Renal cortical epithelial cell (primary cell): ENCODE data around the gene TTYH3. TPM values are rescaled to one million over a fixed set of nuclear protein-coding genes. Genes with fewer than 3 reads are reported as not detected.
"Not testable (repeated sequence)": the region's sequence is repeated elsewhere in the genome, so short reads cannot be mapped to it uniquely, and the experiment has no call there.

ENCODE experiments used
- DNase-seq: peaks from one replicate; pipeline ENCODE4 v3.0.0-alpha.2; 2011; ENCODE audit warnings: low read depth
- total RNA-seq: library from RNA; depleted of rRNA; stranded (reverse); fragments of >200 nt; gene quantifications from 2 replicates; pipeline ENCODE4 v1.2.3, GENCODE V29; 2014

The TTYH3 gene
- total RNA-seq, 1 donor from 2014 or later: 163 TPM

GRCh38 chr7:2688409-2689342, 56.9 kb downstream of the TTYH3 start:
- peak; percentile 58 for DNase-seq

- no peak for DNase-seq
Observed at GRCh38 chr7:2689343-2689847, 57.6 kb downstream of the TTYH3 start.

DNA sequence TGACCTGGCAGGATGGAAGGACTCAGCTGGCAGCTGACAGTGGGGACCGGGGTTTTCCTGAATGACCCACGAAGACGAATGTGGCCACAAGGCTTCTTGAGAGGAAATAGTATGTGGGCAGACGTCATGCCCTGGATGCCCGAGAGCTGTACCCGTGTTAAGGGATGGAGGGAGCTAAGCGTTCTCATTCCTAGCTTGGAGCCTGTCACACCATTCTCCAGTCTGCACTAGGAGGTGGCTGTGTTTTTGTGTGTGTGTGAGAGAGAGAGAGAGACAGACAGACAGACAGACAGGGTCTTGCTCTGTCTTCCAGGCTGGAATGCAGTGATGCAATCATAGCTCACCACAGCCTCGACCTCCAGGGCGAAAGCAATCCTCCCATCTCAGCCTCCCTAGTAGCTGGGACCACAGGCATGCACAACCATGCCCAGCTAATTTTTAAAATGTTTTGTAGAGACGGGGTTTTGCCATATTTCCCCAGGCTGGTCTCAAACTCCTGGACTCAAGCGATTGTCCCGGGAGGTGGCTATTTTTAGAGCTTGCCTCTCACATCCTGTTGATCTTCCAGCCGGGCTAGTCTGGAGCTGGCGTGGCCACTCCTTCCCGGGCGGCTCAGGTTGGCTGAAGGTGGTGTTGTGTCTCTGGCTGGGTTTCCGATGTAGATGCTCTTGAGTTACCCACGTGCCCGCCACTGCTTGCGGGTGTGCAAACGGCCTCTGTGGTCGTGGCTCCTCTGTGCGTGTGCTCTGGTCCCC, 58.3 kb downstream of the TTYH3 start:
- DNase-seq: peak; percentile 26

DNA sequence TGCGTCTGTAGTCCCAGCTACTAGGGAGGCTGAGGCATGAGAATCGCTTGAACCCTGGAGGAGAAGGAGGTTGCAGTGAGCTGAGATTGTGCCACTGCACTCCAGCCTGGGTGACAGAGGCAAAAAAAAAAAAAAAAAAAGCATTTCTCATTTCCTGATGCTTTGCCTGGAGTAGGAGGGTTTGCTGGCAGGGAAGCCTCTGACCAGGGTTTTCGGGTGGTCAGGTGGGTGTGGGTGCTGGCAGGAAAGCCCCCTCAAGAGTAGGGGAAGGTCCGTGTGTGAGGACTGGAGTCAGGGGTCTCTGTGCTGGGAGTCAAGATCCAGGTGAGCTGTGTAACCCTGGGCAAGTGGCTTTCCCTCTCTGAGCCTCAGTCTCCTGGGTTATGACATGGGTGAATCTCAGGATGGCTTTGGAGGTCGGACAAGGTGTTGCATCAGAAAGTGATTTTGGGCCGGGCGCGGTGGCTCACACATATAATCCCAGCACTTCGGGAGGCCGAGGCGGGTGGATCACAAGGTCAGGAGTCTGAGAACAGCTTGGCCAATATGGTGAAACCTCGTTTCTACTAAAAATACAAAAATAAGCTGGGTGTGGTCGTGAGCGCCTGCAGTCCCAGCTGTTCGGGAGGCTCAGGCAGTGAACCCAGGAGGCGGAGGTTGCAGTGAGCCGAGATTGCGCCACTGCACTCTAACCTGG, 59.4 kb downstream of the TTYH3 start:
- no peak for DNase-seq

- DNase-seq: not testable (repeated sequence)
Observed at GRCh38 chr7:2691932-2692439, 60.2 kb downstream of the TTYH3 start.

DNA sequence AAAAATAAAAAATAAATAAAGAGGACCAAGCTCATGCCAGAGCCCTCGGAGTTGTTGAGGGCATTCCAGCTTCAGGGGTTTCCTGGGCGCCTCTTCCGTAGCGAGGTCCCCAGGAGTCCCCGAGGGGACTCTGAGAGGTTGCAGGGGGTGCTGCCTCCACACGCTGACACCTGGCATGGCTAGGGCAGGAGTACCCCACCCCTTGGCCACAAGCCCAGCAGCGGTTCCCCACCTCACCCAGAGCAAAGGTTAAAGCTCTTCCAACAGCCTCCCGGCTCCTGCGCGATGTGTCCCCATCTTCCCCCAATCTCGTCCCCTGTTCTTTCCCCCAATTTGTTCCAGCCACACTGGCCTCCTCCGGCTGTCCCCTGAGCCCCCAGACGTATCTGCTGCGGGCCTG, 60.8 kb downstream of the TTYH3 start:
- no peak for DNase-seq

- peak; percentile 9 for DNase-seq
Observed at GRCh38 chr7:2693420-2694121, 61.8 kb downstream of the TTYH3 start.

DNA sequence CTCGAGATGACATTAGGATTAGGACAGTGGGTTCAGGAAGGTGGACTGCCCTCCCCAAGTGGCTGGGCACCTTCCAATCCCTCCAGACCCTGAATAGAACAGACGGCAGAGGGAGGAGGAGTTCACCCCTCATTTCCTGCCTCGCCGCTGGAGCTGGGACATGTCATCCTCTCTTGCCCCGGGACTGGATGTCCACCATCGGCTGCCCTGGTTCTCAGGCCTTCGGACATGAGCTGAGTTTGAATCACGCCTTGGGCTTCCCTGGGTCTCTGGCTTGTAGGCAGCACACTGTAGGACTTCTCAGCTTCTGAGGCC, 62.3 kb downstream of the TTYH3 start:
- not testable (repeated sequence) for DNase-seq

GRCh38 chr7:2698581-2699288, 66.9 kb downstream of the TTYH3 start:
- DNase-seq: no peak

- DNase-seq: no peak
Observed at GRCh38 chr7:2699289-2699620, 67.5 kb downstream of the TTYH3 start.

- no peak for DNase-seq
Observed at GRCh38 chr7:2700141-2700850, 68.5 kb downstream of the TTYH3 start.

DNA sequence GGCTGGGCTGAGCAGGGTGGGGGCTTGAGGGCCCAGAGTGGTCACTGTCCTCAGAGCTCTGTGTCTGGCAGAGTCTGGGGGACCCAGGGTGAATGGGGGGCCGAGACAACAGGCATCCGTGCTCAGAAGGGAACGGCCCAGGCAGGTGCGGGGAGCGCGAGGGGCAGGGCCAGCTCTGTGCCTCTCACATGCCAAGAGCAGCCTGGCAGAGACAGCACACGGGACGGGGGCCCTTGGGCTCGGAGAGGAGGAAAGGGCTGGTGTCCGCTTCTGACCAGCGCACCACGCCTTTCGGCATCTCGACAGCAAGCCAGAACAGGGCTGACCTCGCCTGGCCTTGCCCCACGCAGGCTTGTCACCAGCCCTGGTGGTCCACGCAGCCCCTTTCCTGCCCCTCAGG, 69.6 kb downstream of the TTYH3 start:
- DNase-seq: no peak

DNA sequence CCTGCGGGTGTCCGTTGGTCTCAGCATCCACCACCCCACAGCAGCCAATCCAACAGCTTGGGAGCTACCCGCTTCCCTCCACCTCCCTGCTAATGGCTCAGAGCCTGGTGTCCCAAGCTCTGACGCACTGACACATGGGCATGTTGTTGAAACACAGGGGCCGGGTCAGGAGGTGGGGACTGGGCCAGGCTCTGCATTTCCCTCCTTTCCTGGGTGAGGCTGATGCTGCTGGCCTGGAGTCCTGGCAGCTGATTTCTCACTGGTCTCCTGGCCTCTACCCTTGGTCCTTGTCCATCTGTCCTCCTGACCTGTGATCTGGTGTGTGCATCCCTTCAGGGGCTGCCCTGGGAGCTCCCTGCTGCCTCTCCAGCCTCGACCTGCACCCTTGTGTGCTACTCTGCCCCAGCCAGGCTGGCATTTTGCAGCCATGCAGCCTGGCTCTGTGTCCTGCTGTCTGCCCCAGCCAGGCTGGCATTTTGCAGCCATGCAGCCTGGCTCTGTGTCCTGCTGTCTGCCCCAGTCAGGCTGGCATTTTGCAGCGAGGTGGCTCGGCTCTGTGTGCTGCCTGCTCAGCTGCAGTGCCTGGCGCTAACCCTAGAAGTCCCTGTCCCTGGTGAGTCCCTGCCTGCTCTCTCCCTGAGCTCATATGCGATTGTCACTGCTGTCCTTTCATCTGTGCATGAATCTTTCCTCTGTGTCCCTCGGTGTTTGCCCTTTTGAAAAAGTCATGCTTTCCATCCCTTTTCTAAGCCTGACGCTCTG, 70.2 kb downstream of the TTYH3 start:
- no peak for DNase-seq

- DNase-seq: no peak
Observed at GRCh38 chr7:2702594-2702957, 70.8 kb downstream of the TTYH3 start.

DNA sequence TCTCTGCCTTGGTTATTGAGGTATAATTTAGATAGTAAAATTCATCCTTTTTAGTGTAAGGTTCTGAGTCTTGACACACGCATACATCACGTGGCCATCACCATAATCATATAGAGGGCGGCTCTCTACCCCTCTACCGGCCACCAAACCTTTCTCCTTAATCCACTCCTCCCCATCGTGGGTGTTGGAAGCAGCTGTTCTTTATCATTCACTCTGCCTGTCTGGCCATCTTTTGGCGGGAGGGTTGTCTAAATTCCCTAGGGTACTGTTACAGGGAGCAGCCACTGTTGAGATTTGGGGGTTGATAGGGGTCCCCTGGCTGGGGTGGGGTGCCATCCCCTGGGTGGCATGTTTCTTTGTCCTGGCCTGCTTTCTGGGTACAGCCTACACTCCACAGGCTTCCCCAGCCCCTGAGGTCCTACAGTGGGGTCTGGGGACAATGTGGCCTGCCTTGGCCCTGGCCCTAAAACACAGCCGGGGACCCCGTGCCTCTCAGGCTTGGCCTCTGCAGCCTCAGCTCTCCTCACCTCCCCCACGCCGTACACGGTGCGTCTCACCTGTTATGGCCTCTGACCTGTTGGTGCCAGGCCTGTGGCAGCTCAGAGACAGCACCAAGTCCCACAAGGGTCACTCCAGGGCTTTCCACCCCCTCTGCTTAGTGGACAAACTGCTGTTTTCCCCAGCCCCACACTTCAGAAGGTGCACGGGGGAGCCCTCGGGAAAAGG, 73.7 kb downstream of the TTYH3 start:
- DNase-seq: no peak

- DNase-seq: no peak
Observed at GRCh38 chr7:2706685-2707126, 74.9 kb downstream of the TTYH3 start.

- no peak for DNase-seq
Observed at GRCh38 chr7:2707481-2707880, 75.7 kb downstream of the TTYH3 start.

GRCh38 chr7:2708041-2708440, 76.3 kb downstream of the TTYH3 start:
- DNase-seq: no peak
